Measurements from ENCODE around the gene PTTG2. TPM values are rescaled to one million over a fixed set of nuclear protein-coding genes. Genes with fewer than 3 reads are reported as not detected.

Gene PTTG2
- polyA plus RNA-seq, 1 of the 3 experiments (the other 2 are of a cell fraction) = not detected

- TF ChIP-seq RCOR1 (IDR thresholded peaks at IDR 0.05; ENCODE audit: low read length) (0 out of 2 replicates have a peak, but pooled peaks have one; percentile 13), TCF12 (IDR thresholded peaks at IDR 0.05) (no peak), NFIC (IDR thresholded peaks at IDR 0.05; ENCODE audit: borderline replicate concordance) (no peak), JUND (IDR thresholded peaks at IDR 0.05) (no peak), POLR2AphosphoS5 (IDR thresholded peaks at IDR 0.05; ENCODE audit: low read depth, low read length) (no peak), RFX5 (IDR thresholded peaks at IDR 0.05; ENCODE audit: low read length) (no peak), TEAD4 (IDR thresholded peaks at IDR 0.05; ENCODE audit: borderline replicate concordance, insufficient read depth) (no peak), SIN3A (IDR thresholded peaks at IDR 0.05; ENCODE audit: borderline replicate concordance, low read depth, low read length) (no peak; the same call in 1 of the 2 replicates), FOSL2 (IDR thresholded peaks at IDR 0.05; ENCODE audit: borderline replicate concordance, low read depth) (no peak), EZH2phosphoT487 (IDR thresholded peaks at IDR 0.05; ENCODE audit: borderline replicate concordance, low read depth) (no peak), TAF1 (IDR thresholded peaks at IDR 0.05; ENCODE audit: borderline replicate concordance, low read depth, low read length) (no peak), GABPA (IDR thresholded peaks at IDR 0.05; ENCODE audit: low read depth) (no peak), MEF2A (IDR thresholded peaks at IDR 0.05; ENCODE audit: borderline replicate concordance, low read depth) (no peak), CHD2 (IDR thresholded peaks at IDR 0.05; ENCODE audit: low read length, partially characterized antibody) (no peak), FOXM1 (IDR thresholded peaks at IDR 0.05; ENCODE audit: low read depth) (no peak), RAD21 (IDR thresholded peaks at IDR 0.05; ENCODE audit: low read length) (peak; percentile 48)
- TF ChIP-seq, protein P1, sequence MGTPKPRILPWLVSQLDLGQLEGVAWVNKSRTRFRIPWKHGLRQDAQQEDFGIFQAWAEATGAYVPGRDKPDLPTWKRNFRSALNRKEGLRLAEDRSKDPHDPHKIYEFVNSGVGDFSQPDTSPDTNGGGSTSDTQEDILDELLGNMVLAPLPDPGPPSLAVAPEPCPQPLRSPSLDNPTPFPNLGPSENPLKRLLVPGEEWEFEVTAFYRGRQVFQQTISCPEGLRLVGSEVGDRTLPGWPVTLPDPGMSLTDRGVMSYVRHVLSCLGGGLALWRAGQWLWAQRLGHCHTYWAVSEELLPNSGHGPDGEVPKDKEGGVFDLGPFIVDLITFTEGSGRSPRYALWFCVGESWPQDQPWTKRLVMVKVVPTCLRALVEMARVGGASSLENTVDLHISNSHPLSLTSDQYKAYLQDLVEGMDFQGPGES (IDR thresholded peaks at IDR 0.05; ENCODE audit: low read depth, low read length) = no peak
- TF ChIP-seq, protein P2, sequence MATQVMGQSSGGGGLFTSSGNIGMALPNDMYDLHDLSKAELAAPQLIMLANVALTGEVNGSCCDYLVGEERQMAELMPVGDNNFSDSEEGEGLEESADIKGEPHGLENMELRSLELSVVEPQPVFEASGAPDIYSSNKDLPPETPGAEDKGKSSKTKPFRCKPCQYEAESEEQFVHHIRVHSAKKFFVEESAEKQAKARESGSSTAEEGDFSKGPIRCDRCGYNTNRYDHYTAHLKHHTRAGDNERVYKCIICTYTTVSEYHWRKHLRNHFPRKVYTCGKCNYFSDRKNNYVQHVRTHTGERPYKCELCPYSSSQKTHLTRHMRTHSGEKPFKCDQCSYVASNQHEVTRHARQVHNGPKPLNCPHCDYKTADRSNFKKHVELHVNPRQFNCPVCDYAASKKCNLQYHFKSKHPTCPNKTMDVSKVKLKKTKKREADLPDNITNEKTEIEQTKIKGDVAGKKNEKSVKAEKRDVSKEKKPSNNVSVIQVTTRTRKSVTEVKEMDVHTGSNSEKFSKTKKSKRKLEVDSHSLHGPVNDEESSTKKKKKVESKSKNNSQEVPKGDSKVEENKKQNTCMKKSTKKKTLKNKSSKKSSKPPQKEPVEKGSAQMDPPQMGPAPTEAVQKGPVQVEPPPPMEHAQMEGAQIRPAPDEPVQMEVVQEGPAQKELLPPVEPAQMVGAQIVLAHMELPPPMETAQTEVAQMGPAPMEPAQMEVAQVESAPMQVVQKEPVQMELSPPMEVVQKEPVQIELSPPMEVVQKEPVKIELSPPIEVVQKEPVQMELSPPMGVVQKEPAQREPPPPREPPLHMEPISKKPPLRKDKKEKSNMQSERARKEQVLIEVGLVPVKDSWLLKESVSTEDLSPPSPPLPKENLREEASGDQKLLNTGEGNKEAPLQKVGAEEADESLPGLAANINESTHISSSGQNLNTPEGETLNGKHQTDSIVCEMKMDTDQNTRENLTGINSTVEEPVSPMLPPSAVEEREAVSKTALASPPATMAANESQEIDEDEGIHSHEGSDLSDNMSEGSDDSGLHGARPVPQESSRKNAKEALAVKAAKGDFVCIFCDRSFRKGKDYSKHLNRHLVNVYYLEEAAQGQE (IDR thresholded peaks at IDR 0.05; ENCODE audit: low read depth, low read length) = no peak
- TF ChIP-seq, protein P3, sequence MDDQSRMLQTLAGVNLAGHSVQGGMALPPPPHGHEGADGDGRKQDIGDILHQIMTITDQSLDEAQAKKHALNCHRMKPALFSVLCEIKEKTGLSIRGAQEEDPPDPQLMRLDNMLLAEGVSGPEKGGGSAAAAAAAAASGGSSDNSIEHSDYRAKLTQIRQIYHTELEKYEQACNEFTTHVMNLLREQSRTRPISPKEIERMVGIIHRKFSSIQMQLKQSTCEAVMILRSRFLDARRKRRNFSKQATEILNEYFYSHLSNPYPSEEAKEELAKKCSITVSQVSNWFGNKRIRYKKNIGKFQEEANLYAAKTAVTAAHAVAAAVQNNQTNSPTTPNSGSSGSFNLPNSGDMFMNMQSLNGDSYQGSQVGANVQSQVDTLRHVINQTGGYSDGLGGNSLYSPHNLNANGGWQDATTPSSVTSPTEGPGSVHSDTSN (IDR thresholded peaks at IDR 0.05) = no peak
- TF ChIP-seq, protein P4, sequence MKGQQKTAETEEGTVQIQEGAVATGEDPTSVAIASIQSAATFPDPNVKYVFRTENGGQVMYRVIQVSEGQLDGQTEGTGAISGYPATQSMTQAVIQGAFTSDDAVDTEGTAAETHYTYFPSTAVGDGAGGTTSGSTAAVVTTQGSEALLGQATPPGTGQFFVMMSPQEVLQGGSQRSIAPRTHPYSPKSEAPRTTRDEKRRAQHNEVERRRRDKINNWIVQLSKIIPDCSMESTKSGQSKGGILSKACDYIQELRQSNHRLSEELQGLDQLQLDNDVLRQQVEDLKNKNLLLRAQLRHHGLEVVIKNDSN (IDR thresholded peaks at IDR 0.05; ENCODE audit: borderline replicate concordance, low read depth) = no peak
These were observed 17.5 kb downstream of the PTTG2 start (continued) for GRCh38 chr4:37977471-37978247.

Data from SK-N-SH (cell line).